ENCODE measurements around the gene C2CD3. TPM values are rescaled to one million over a fixed set of nuclear protein-coding genes. Genes with fewer than 3 reads are reported as not detected.

C2CD3 gene
- polyA plus RNA-seq, 4 donors, result 3.8 to 11.0 (median 7.3) TPM

- FAIRE-seq (no peak), DNase-seq (no peak)
- Histone ChIP-seq H3K36me3 (ENCODE audit: control insufficient read depth in 3 of 3, insufficient read depth in 2 of 3, low read depth in 1 of 3, low read length in 3 of 3) (peaks cover 0 to 39% (median 0%) of the 10 kb centered on the region in 3 donors), H3K4me3 (ENCODE audit: low read depth in 1 of 3, low read length in 3 of 3) (no peak overlapping the region), H3K4me1 (ENCODE audit: control insufficient read depth in 3 of 3, insufficient read depth in 2 of 3, low read depth in 1 of 3, low read length in 2 of 3) (peaks cover 0 to 24% (median 17%) of the 10 kb centered on the region in 3 donors), H3K27ac (ENCODE audit: low read depth in 1 of 3, low read length in 2 of 3) (no peak overlapping the region), H3K27me3 (ENCODE audit: control insufficient read depth in 3 of 3, insufficient read depth in 3 of 3, low read length in 3 of 3) (no peaks in the 10 kb centered on the region), H3K9me3 (ENCODE audit: control insufficient read depth in 2 of 2, insufficient read depth in 1 of 2, low read depth in 1 of 2, low read length in 1 of 2) (no peaks in the 10 kb centered on the region)
- WGBS, 3 donors, result 68 to 78% (median 75%) methylated on average over 7 of the region's 7 CpGs
Observed at GRCh38 chr11:74006743-74007304, 164.0 kb downstream of the C2CD3 start.

GRCh38 chr11:74005721-74006517 is 164.9 kb downstream of the C2CD3 start:
- Histone ChIP-seq H3K36me3 (ENCODE audit: control insufficient read depth in 3 of 3, insufficient read depth in 2 of 3, low read depth in 1 of 3, low read length in 3 of 3) (peaks cover 0 to 35% (median 0%) of the 10 kb centered on the region in 3 donors), H3K9me3 (ENCODE audit: control insufficient read depth in 2 of 2, insufficient read depth in 1 of 2, low read depth in 1 of 2, low read length in 1 of 2) (no peaks in the 10 kb centered on the region), H3K27ac (ENCODE audit: low read depth in 1 of 3, low read length in 2 of 3) (peak overlapping the region in 2 of 3 donors; percentile 4 to 15), H3K27me3 (ENCODE audit: control insufficient read depth in 3 of 3, insufficient read depth in 3 of 3, low read length in 3 of 3) (no peaks in the 10 kb centered on the region), H3K4me1 (ENCODE audit: control insufficient read depth in 3 of 3, insufficient read depth in 2 of 3, low read depth in 1 of 3, low read length in 2 of 3) (peaks cover 0 to 24% (median 17%) of the 10 kb centered on the region in 3 donors), H3K4me3 (ENCODE audit: low read depth in 1 of 3, low read length in 3 of 3) (no peak overlapping the region)
- DNase-seq, result no peak
- FAIRE-seq, result no peak
- WGBS, 3 donors, result 93 to 96% (median 96%) methylated on average over 29 of the region's 29 CpGs

DNA sequence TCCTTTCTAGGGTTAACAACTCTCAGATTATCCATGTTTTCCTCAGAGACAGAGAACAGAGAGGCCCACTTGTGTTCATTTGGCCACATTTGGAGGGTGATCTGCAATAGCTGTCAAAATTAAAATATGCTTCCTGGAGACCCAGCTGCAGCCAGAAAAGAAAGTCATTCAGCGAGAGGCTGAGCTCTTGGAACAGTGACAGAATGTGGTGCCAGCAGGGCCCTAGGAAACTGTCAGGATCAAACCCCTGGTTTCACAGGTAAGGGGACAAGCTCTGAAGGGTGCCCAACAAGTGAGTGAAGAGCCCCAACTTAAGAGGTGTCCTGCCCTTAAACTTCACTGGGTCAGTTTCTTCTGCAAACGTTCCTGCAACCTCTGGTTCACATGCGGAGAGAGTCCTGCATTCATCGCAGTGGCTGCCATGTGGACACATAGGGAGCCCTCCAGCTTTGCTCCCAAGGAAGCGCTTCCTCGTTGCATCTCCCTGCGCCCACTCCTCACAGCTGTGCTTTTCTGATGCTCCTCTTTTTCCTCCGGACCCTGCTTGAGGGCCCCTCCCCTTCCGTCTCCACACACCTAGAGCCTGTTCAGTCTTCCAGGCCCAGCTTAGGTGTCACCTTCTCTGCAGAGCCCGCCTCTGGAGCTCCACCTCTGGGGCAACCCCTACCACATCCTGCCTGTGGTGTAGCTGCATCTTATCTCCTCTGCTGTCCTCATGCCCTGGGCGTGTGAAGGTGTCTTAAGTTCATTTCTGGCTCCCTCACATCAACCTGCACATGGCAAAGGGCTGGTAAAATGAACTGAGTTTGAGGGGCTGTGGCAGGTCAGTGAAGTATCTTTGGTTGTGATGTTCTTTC is 165.8 kb downstream of the C2CD3 start:
- FAIRE-seq, result no peak
- DNase-seq, result peak; percentile 79 to 86
- Histone ChIP-seq H3K27me3 (ENCODE audit: control insufficient read depth in 3 of 3, insufficient read depth in 3 of 3, low read length in 3 of 3) (no peaks in the 10 kb centered on the region), H3K4me1 (ENCODE audit: control insufficient read depth in 3 of 3, insufficient read depth in 2 of 3, low read depth in 1 of 3, low read length in 2 of 3) (peaks cover 0 to 21% (median 17%) of the 10 kb centered on the region in 3 donors), H3K36me3 (ENCODE audit: control insufficient read depth in 3 of 3, insufficient read depth in 2 of 3, low read depth in 1 of 3, low read length in 3 of 3) (peaks cover 0 to 34% (median 0%) of the 10 kb centered on the region in 3 donors), H3K9me3 (ENCODE audit: control insufficient read depth in 2 of 2, insufficient read depth in 1 of 2, low read depth in 1 of 2, low read length in 1 of 2) (no peaks in the 10 kb centered on the region), H3K4me3 (ENCODE audit: low read depth in 1 of 3, low read length in 3 of 3) (no peak overlapping the region), H3K27ac (ENCODE audit: low read depth in 1 of 3, low read length in 2 of 3) (peak overlapping the region in 2 of 3 donors; percentile 15 to 34)
- 39 to 45% (median 44%) methylated on average over 11 of the region's 11 CpGs for WGBS, 3 donors

DNA sequence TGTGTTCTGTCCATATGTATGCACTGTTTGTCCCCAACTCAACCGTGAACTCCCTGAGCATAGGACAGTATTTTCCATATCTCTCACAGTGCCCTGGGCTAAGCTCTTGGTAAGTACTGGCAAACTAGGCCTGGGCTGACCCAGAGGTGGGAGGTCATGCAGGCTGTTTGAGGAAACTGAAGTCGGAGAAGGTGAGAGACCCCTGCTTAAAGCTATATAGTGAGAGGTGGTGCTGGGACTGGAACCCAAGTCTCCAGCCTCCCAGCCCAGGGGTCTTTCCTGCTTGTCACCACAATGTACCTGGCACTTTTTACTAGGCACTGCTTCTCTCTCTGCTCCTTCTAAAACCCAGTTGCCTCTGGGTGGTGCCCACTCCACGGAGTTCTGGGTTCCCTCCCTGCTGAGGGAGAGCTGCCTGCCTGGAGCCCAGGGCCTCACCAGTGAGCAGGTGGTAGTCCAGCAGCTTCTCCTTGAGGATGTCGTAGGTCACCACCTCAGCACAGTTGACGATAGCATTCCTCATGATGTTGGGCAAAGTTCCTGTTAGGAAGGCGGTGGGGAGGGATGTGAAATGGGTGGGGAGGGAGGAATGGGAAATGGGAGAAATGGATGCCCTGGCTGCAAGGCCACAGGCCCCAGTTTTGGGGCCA is 166.6 kb downstream of the C2CD3 start:
- DNase-seq (no peak), FAIRE-seq (no peak)
- 72 to 76% (median 73%) methylated on average over 6 of the region's 6 CpGs for WGBS, 3 donors

DNA sequence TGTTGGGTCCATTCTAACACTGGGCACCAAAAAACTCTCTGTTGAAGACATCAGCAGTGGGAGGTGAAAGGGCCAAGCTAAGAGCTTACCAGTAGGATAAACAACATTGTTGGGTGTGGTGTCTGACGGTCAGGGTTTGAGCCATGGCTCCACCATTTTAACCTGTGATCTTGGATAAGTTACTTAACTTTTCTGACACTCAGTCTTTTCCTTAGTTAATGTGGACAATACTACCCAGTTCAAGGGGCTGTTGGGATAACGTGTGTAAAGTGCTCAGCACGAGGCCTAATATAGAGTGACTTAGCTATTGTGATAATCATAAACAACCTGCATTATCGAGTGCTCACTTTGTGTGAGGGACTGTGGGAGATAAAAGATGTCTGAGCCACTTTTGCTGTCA is 168.0 kb downstream of the C2CD3 start:
- WGBS, 3 donors, result 94 to 97% (median 96%) methylated on average over 4 of the region's 4 CpGs
- Histone ChIP-seq H3K27ac (ENCODE audit: low read depth in 1 of 3, low read length in 2 of 3) (no peak overlapping the region), H3K9me3 (ENCODE audit: control insufficient read depth in 2 of 2, insufficient read depth in 1 of 2, low read depth in 1 of 2, low read length in 1 of 2) (no peaks in the 10 kb centered on the region), H3K4me3 (ENCODE audit: low read depth in 1 of 3, low read length in 3 of 3) (no peak overlapping the region), H3K27me3 (ENCODE audit: control insufficient read depth in 3 of 3, insufficient read depth in 3 of 3, low read length in 3 of 3) (no peaks in the 10 kb centered on the region), H3K36me3 (ENCODE audit: control insufficient read depth in 3 of 3, insufficient read depth in 2 of 3, low read depth in 1 of 3, low read length in 3 of 3) (peaks cover 0 to 34% (median 3%) of the 10 kb centered on the region in 3 donors), H3K4me1 (ENCODE audit: control insufficient read depth in 3 of 3, insufficient read depth in 2 of 3, low read depth in 1 of 3, low read length in 2 of 3) (peaks cover 0 to 17% (median 17%) of the 10 kb centered on the region in 3 donors)
- FAIRE-seq (no peak), DNase-seq (no peak)

More for the DNA sequence above, 166.6 kb downstream of the C2CD3 start:
- no peak overlapping the region for H3K4me3 ChIP-seq (ENCODE audit: low read depth in 1 of 3, low read length in 3 of 3)
- no peaks in the 10 kb centered on the region for H3K9me3 ChIP-seq (ENCODE audit: control insufficient read depth in 2 of 2, insufficient read depth in 1 of 2, low read depth in 1 of 2, low read length in 1 of 2)
- peaks cover 0 to 20% (median 17%) of the 10 kb centered on the region in 3 donors for H3K4me1 ChIP-seq (ENCODE audit: control insufficient read depth in 3 of 3, insufficient read depth in 2 of 3, low read depth in 1 of 3, low read length in 2 of 3)
- no peaks in the 10 kb centered on the region for H3K27me3 ChIP-seq (ENCODE audit: control insufficient read depth in 3 of 3, insufficient read depth in 3 of 3, low read length in 3 of 3)
- H3K36me3 ChIP-seq (ENCODE audit: control insufficient read depth in 3 of 3, insufficient read depth in 2 of 3, low read depth in 1 of 3, low read length in 3 of 3), result peaks cover 0 to 36% (median 3%) of the 10 kb centered on the region in 3 donors
- H3K27ac ChIP-seq (ENCODE audit: low read depth in 1 of 3, low read length in 2 of 3), result no peak overlapping the region

DNA sequence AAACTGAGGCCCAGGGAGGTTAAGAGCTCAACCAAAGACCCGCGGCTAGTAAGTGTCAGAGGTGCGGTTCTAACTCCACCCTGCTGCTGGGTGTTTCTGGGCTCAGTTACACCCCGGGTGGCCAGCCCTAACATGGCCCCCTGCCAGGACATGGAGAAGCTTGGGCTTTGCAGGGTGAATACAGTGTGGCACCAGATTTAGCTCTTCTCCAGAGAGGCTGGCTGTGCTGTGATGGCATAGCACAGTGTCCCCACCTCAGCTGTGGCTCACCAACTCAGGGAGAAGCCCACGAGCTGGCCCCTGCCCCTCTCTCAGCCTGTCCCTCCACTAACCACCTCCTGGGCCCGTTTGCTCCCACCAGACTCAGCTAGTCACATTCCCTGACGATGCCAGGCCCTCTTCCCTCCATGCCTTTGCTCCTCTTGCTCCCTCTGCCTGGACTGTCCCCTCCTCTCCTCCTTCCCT is 168.9 kb downstream of the C2CD3 start:
- Histone ChIP-seq H3K4me3 (ENCODE audit: low read depth in 1 of 3, low read length in 3 of 3) (no peak overlapping the region), H3K27me3 (ENCODE audit: control insufficient read depth in 3 of 3, insufficient read depth in 3 of 3, low read length in 3 of 3) (no peaks in the 10 kb centered on the region), H3K9me3 (ENCODE audit: control insufficient read depth in 2 of 2, insufficient read depth in 1 of 2, low read depth in 1 of 2, low read length in 1 of 2) (no peaks in the 10 kb centered on the region), H3K27ac (ENCODE audit: low read depth in 1 of 3, low read length in 2 of 3) (no peak overlapping the region), H3K4me1 (ENCODE audit: control insufficient read depth in 3 of 3, insufficient read depth in 2 of 3, low read depth in 1 of 3, low read length in 2 of 3) (peaks cover 0 to 17% (median 17%) of the 10 kb centered on the region in 3 donors), H3K36me3 (ENCODE audit: control insufficient read depth in 3 of 3, insufficient read depth in 2 of 3, low read depth in 1 of 3, low read length in 3 of 3) (peaks cover 0 to 32% (median 3%) of the 10 kb centered on the region in 3 donors)
- 79 to 82% (median 80%) methylated on average over 7 of the region's 7 CpGs for WGBS, 3 donors
- DNase-seq (no peak), FAIRE-seq (no peak)

- H3K4me3 ChIP-seq (ENCODE audit: low read depth in 1 of 3, low read length in 3 of 3), result no peak overlapping the region
- DNase-seq (no peak), FAIRE-seq (no peak)
- no peaks in the 10 kb centered on the region for H3K27me3 ChIP-seq (ENCODE audit: control insufficient read depth in 3 of 3, insufficient read depth in 3 of 3, low read length in 3 of 3)
- H3K36me3 ChIP-seq (ENCODE audit: control insufficient read depth in 3 of 3, insufficient read depth in 2 of 3, low read depth in 1 of 3, low read length in 3 of 3), result peaks cover 0 to 22% (median 3%) of the 10 kb centered on the region in 3 donors
- H3K9me3 ChIP-seq (ENCODE audit: control insufficient read depth in 2 of 2, insufficient read depth in 1 of 2, low read depth in 1 of 2, low read length in 1 of 2), result no peaks in the 10 kb centered on the region
- H3K4me1 ChIP-seq (ENCODE audit: control insufficient read depth in 3 of 3, insufficient read depth in 2 of 3, low read depth in 1 of 3, low read length in 2 of 3), result peaks cover 0 to 11% (median 8%) of the 10 kb centered on the region in 3 donors
- 90 to 91% (median 91%) methylated on average over 14 of the region's 14 CpGs for WGBS, 3 donors
- no peak overlapping the region for H3K27ac ChIP-seq (ENCODE audit: low read depth in 1 of 3, low read length in 2 of 3)
Observed at GRCh38 chr11:74000307-74001133, 170.3 kb downstream of the C2CD3 start.

Measured in small intestine (tissue), 7 donors.